GM18519 (cell line): Measurements from ENCODE around the gene DLG1.

ENCODE experiments used
- ATAC-seq: cut with Tn5 transposase; IDR thresholded peaks from one replicate; pipeline ENCODE4 v1.9.1; 2021; ENCODE audit warnings: mild to moderate bottlenecking, moderate library complexity; ENCODE audit not compliant: unreplicated experiment, low FRiP score

The DLG1 gene

DNA sequence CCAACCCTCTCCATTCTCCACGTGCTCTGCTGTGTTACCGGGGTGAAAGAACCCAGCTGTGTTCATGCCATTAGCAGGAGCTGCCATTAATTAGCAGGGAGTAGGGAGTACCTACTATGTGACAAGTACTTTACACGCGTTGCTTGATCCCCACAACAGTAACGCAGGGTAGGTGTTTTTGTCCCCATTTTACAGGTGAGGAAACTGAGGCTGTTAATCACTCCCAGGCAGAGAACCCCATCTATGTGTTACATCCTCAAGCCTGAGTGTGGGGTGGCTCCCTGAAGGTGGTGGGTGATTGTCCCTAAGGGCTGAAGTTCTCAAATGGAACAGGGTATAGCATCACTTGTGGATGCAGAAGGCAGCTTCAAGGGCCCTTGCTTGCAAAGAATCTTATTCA lies 291.6 kb downstream of the DLG1 start:
- no peak for ATAC-seq

DNA sequence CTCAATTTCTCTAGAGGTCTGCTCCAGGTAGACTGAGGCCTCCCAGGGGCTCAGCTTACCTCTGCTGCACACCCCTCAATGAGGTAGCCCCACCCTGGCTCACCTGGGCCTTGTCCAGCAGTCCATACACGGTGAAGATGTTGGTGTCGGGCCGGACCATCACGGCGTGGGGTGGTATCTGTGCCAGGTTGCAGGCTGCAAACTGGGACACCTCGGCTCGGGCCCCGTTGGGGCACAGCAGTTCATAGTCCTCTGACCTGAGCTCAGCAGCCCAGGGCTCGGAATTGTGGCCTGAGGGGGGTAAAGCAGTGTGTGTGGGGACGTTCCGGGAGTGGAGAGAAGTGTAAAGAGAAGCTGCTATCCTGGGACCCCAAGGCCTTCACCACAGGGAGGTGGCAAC lies 292.0 kb downstream of the DLG1 start:
- ATAC-seq, result no peak

- ATAC-seq, result no peak
These were observed 294.7 kb downstream of the DLG1 start for GRCh38 chr3:197003461-197004385.

- ATAC-seq, result peak; percentile 38
These were observed 295.5 kb downstream of the DLG1 start for GRCh38 chr3:197002701-197003454.

DNA sequence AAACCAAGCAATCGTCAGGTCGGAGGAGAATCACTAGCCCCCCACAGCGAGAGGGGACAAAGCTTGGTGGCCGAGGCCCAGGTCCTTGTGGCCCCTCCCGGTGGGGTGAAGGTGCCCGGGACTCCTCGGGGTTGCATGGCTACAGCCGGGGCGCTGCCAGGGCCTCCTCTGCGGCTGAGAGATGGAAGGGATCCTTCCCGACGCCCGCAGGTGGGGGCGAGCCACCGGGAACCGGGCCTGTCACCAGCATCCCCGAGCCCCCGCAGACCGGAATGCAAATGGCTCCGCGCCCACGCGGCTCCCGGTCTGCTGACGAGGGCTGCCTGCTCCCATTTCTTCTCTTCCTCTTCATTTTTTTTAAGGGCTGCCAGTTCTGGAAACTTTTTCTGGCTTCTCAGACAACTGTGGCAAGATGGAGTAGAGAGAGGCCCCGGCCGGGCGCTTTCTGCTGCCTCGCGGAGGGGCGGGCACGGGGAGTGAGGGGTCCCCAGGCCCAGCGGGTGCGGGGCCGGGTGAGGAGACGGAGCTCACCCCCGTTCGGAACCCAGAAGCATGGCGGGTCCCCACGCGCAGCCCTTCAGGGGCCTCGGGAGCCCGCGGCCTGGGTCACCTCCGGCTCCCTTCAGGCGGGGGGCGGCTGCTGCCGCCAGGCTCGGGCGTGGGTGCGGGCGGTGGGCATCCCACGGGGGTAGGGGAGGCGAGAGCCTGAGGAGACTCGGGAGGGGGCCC lies 296.3 kb downstream of the DLG1 start:
- ATAC-seq, result peak; percentile 15

GRCh38 chr3:197001106-197001971 lies 297.1 kb downstream of the DLG1 start:
- ATAC-seq, result no peak

DNA sequence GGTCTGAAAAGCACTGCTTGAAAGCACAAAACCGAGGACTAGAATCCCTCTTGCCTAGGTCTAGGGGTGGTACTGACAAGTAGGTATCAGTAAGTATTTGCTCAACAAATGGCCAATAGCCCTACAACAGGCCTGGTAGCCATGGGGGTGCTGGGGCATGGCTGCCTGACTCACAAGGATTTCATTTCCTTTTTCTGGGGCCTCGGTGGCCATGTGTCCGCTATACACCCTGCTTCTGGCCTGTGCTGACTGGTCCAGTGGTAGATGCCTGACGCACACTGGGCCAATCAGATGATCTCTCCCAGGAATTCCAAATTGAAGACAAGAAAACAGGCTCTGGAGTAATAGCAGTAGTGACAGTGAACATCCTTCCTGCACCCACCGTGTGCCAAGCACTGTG lies 298.2 kb downstream of the DLG1 start:
- ATAC-seq, result no peak

DNA sequence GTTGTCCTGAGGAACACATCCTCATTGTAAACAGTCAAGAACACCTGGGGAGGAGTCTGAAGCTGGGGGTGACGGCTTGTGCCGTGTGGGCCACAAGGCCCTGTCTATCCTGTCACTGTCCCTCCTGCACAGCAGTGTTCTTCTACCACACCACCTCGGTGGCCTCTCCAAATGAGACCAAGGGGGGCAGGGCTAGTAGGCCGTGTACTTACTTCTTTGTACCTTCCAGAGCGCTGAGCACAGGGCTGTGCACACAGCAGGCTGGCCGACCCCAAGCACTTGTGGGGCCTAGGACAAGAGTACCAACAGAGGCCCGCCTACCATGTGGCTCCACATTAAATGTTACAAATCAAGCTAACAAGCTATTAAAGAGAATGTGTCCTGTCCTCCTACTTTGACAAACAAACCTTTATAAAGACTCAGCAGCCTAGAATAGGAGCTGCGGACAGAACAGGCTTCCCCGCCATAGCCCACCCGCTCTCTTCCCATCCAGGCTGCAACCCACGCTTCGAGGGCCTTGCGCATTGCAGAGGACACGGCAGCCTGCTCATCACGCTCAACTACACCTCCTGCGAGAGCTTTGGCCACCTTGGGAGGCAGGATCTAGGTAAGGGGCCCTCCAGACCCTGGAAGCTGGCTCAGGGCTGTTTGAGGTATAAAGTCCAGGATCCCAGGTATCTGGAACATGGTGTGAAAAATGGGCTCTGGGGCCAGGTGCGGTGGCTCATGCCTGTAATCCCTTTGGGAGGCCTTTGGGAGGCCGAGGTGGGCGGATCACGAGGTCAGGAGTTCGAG lies 299.2 kb downstream of the DLG1 start:
- ATAC-seq, result no peak

- ATAC-seq, result no peak
These were observed 301.1 kb downstream of the DLG1 start for GRCh38 chr3:196997311-196997710.

DNA sequence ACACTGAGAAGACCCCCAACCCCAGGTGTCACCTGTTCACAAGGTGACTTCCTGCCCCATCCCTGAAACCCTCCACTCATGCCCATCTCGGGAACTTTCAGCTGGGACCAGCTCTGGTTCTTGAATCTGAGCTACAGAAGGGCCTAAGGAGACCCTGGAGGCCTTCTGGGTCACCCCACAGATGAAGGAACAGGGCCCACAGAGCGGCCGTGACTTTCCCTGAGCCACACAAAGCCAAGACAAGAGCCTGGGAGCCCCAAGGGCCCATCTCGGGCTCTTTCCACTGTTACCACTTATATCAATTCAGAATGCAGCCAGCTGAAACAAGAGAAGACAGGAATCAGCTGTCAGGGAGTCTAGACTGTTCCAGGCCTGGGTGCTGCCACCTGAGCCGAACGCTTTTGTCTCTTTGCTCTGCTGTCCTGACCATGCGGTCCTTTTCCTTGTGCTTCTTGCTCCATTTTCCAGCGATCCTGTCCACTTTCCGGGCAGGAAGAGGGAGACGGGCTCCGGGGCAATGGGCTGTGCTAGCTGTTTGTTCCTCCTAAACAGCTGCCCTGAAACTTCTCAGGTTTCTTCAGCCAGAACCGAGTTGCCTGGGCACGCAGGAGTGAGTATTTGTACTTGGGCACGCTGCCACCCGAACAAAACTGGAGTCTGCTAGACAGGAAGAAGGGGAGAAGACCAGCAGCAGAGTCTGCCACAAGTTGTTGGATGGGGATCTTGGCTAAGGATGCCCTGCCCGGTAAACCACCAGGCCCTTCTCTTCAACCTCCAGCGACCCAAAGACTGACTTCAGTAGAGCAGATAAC lies 301.8 kb downstream of the DLG1 start:
- ATAC-seq, result no peak

DNA sequence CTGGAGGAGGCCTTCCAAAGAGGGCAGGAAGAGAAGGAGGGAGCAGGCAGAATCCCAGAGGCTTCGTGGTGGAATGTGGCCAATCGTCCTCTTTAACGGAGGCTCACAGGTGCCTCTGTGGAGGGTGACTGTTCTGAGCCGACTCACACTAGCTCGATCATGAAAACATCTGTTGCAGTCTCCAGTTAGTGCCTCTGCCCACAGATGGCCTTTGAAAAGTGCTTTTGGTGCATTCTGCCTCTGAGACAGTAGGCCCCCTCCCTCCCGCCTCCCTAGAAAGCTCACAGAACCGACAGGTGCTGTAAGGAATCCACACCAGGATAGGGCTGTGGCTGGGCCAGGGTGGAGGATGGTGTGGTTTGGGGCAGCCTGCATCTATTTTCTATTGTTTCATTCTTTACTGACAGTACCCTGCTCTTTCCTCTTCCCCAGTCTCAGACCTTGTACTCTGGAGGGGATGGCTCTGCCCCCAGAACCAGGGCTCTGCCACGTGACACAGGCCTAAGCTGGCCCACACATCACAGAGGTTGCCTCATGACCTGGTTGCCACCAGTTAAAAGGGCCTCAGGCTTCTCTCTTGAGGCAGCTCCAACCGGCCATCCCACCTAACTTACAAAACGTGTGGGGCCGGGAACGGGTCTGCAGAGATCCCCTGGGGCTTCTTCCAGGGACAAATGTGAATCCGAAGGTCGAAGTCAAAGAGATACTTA lies 302.6 kb downstream of the DLG1 start:
- ATAC-seq, result no peak

- ATAC-seq, result no peak
These were observed 303.4 kb downstream of the DLG1 start for GRCh38 chr3:196995027-196995426.

DNA sequence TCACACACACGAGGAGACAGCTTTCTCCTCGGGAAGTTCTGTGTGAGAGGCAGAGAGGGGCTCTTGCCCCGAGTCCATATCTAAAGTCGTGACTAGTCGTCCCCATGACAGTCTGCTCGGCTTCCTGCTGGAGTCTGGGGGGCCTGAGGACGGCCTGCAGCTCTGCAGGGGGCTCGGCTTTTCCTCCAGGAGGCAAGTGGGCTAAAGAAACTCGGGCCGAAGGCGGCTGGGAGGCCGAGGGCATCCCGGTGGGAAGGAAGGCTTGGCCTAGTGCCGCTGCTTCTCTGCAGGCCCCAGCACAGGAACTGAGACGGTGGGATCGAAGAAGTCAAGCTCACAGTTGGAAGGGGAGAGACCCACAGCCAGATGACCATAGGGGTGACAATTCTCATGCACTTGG lies 304.4 kb downstream of the DLG1 start:
- ATAC-seq, result no peak
